Measurements from ENCODE around the gene TRIM39.
"Not testable (repeated sequence)": the region's sequence is repeated elsewhere in the genome, so short reads cannot be mapped to it uniquely, and the experiment has no call there.

Gene TRIM39

GRCh38 chr6:30326526-30327231 is at the start of gene TRIM39:
TRIM39 (plus strand) TSS chr6:30326927; CDS start chr6:30329318, 2,391 bp downstream.
- DNase-seq: peak; percentile 91

- DNase-seq: not testable (repeated sequence)
Measured at GRCh38 chr6:30280988-30281387, 45.7 kb upstream of the TRIM39 start.

- DNase-seq: no peak
Measured at GRCh38 chr6:30282522-30282921, 44.2 kb upstream of the TRIM39 start.

GRCh38 chr6:30283761-30284160 is 43.0 kb upstream of the TRIM39 start:
- DNase-seq: no peak

GRCh38 chr6:30287139-30287538 is 39.6 kb upstream of the TRIM39 start:
- no peak for DNase-seq

- DNase-seq: no peak
Measured at GRCh38 chr6:30295837-30296236, 30.9 kb upstream of the TRIM39 start.

GRCh38 chr6:30304002-30304401 is 22.7 kb upstream of the TRIM39 start:
- DNase-seq: no peak

- DNase-seq: no peak
Measured at GRCh38 chr6:30311101-30311500, 15.6 kb upstream of the TRIM39 start.

GRCh38 chr6:30311671-30312070 is 15.1 kb upstream of the TRIM39 start:
- DNase-seq: no peak

- DNase-seq: no peak
Measured at GRCh38 chr6:30312266-30312665, 14.5 kb upstream of the TRIM39 start.

- no peak for DNase-seq
Measured at GRCh38 chr6:30312676-30313321, 13.9 kb upstream of the TRIM39 start.

GRCh38 chr6:30315156-30315555 is 11.6 kb upstream of the TRIM39 start:
- no peak for DNase-seq

GRCh38 chr6:30317913-30318589 is 8.7 kb upstream of the TRIM39 start:
- DNase-seq: no peak

GRCh38 chr6:30319146-30319835 is 7.4 kb upstream of the TRIM39 start:
- no peak for DNase-seq

- no peak for DNase-seq
Measured at GRCh38 chr6:30321692-30322388, 4.9 kb upstream of the TRIM39 start.

GRCh38 chr6:30322527-30323501 is 3.9 kb upstream of the TRIM39 start:
- peak; percentile 39 for DNase-seq

- peak; percentile 19 for DNase-seq
Measured at GRCh38 chr6:30323806-30324205, 2.9 kb upstream of the TRIM39 start.

- peak; percentile 93 for DNase-seq
Measured at GRCh38 chr6:30325150-30325872, 1.4 kb upstream of the TRIM39 start.

GRCh38 chr6:30325873-30326525 is 728 bp upstream of the TRIM39 start:
- DNase-seq: peak; percentile 84

GRCh38 chr6:30327232-30327746 is 562 bp downstream of the TRIM39 start:
- DNase-seq: no peak
